A549 treated with CpdA at 1 μM for 4 hours (cell line): Measurements from ENCODE around the gene AMDHD1. TPM values are rescaled to one million over a fixed set of nuclear protein-coding genes. Genes with fewer than 3 reads are reported as not detected.

ENCODE experiments used
- total RNA-seq: library from RNA; stranded (reverse); fragments of 200-300 nt; extraction: Qiagen RNA extraction; gene quantifications from 5 replicates; pipeline ENCODE4 v1.2.3, GENCODE V29; 2022; ENCODE audit warnings: low read depth

AMDHD1 gene
- total RNA-seq = 1.9 to 2.8 TPM (median 2.2 TPM) in 5 replicates

GRCh38 chr12:95943330-95943842 is at the start of gene AMDHD1:
AMDHD1 (plus strand) TSS chr12:95943331; CDS start chr12:95943399, 68 bp downstream.

GRCh38 chr12:95942524-95943329 is 404 bp upstream of the AMDHD1 start, which contains the start of gene CCDC38:
CCDC38 (minus strand) TSS chr12:95942614; CDS start chr12:95936509, 6,105 bp downstream.

DNA sequence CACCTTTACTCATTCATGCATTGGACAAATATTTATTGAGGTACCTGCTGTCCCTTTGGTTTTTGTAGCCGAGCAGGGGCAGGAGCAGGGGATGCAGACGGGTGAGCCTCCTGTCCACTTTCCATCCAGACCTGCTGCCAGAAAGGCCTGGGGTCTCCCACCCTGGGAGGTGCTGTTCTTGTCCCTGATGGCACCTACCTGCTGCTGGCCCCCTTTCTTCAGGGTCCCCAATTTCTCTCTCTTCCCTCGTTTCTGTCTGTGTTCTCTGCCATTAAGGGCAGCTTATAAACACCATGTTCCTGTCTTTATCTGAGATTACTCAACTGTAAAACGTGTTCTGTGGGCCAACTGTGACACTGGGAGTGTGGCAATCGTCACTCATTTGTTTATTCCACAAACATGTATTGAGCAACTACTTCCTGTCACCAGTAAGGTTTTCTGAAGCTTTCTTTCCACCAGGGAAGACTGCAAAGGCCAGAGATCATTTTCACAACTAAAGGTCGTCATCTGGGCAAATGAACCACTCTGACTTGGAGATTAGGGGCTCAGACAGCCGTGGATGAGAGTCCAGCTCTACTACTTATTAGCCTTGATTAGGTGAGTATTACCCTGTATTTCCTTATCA is 53.0 kb downstream of the AMDHD1 start, which contains the start of gene HAL:
Gene HAL, minus strand, starts transcription at position 311 of the 625 bp plus-strand sequence. CDS start 434 bp downstream, outside the sequence.

Other genes with a start within 250 kb of the AMDHD1 start
- 49.4 to 56.4 TPM (median 53.9 TPM) in 5 replicates for gene NTN4, start 152.6 kb upstream of the AMDHD1 start, total RNA-seq
- 115 to 156 TPM (median 126 TPM) in 5 replicates for gene SNRPF, start 84.4 kb upstream of the AMDHD1 start, total RNA-seq
- 0.06 to 0.24 TPM (median 0.12 TPM) in 5 replicates for gene CCDC38, start 717 bp upstream of the AMDHD1 start, total RNA-seq
- gene HAL, start 53.0 kb downstream of the AMDHD1 start, total RNA-seq = 0.06 to 0.49 TPM (median 0.17 TPM) in 5 replicates
- gene LTA4H, start 92.3 kb downstream of the AMDHD1 start, total RNA-seq = 97.5 to 119 TPM (median 102 TPM) in 5 replicates